ENCODE measurements around the gene PINK1. TPM values are rescaled to one million over a fixed set of nuclear protein-coding genes. Genes with fewer than 3 reads are reported as not detected.

PINK1 gene
- total and polyA plus RNA-seq, 4 donors, result 37.5 to 45.4 (median 40.8) TPM

DNA sequence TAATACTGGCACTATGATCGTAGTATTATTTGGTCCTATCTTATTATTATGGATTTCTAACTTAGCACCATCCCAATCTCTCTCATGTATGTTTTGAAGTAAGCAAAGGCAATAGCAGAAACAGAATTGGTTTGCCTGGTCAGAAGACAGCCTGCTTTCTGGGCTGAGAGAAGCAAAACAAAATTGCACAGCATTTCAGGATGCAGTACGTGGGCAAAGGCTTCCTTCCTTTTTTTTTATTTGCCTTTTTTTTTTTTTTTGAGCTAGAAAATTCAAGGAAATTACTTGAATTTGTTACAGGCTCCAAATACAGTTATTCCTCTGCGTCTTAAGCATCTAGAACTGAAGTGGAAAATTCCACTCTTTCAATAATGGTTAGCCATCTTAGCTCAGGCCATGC lies 35.6 kb upstream of the PINK1 start:
- H3K27me3 ChIP-seq (ENCODE audit: control insufficient read depth in 3 of 3, insufficient read depth in 3 of 3, low read length in 2 of 3), result no peaks in the 10 kb centered on the region
- ATAC-seq (ENCODE audit: insufficient read depth, low FRiP score), result no peak
- H3K4me1 ChIP-seq (ENCODE audit: control insufficient read depth in 5 of 5, insufficient read depth in 5 of 5, low read length in 5 of 5), result peaks cover 0 to 3% (median 0%) of the 10 kb centered on the region in 5 donors
- WGBS, 2 donors, result 21 to 53% methylated on average over 3 of the region's 3 CpGs
- no peak for DNase-seq
- TF ChIP-seq CTCF (IDR thresholded peaks at IDR 0.05; ENCODE audit: control extremely low read depth, extremely low read depth), result no peak
- H3K9ac ChIP-seq (ENCODE audit: insufficient read depth in 1 of 2, low read length in 2 of 2), result no peak overlapping the region
- no peaks in the 10 kb centered on the region for H3K36me3 ChIP-seq (ENCODE audit: control insufficient read depth in 4 of 4, insufficient read depth in 4 of 4, low read length in 4 of 4)
- H3K9me3 ChIP-seq (ENCODE audit: control insufficient read depth in 4 of 4, insufficient read depth in 3 of 4, low read length in 3 of 4), result no peaks in the 10 kb centered on the region
- H3K4me3 ChIP-seq, result no peak overlapping the region
- H3K27ac ChIP-seq (ENCODE audit: low read depth in 1 of 2, low read length in 1 of 2), result no peak overlapping the region

GRCh38 chr1:20600156-20600555 lies 33.1 kb upstream of the PINK1 start:
- DNase-seq, result no peak
- ATAC-seq (ENCODE audit: insufficient read depth, low FRiP score), result no peak
- peaks cover 0 to 3% (median 0%) of the 10 kb centered on the region in 5 donors for H3K4me1 ChIP-seq (ENCODE audit: control insufficient read depth in 5 of 5, insufficient read depth in 5 of 5, low read length in 5 of 5)
- H3K27me3 ChIP-seq (ENCODE audit: control insufficient read depth in 3 of 3, insufficient read depth in 3 of 3, low read length in 2 of 3), result peaks cover 0 to 2% (median 0%) of the 10 kb centered on the region in 3 donors
- H3K9me3 ChIP-seq (ENCODE audit: control insufficient read depth in 4 of 4, insufficient read depth in 3 of 4, low read length in 3 of 4), result peaks cover 0 to 2% (median 0%) of the 10 kb centered on the region in 4 donors
- WGBS, 2 donors, result 84 to 85% methylated on average over 5 of the region's 5 CpGs
- no peak overlapping the region for H3K9ac ChIP-seq (ENCODE audit: insufficient read depth in 1 of 2, low read length in 2 of 2)
- TF ChIP-seq CTCF (IDR thresholded peaks at IDR 0.05; ENCODE audit: control extremely low read depth, extremely low read depth), result no peak
- no peak overlapping the region for H3K4me3 ChIP-seq
- no peaks in the 10 kb centered on the region for H3K36me3 ChIP-seq (ENCODE audit: control insufficient read depth in 4 of 4, insufficient read depth in 4 of 4, low read length in 4 of 4)
- no peak overlapping the region for H3K27ac ChIP-seq (ENCODE audit: low read depth in 1 of 2, low read length in 1 of 2)

DNA sequence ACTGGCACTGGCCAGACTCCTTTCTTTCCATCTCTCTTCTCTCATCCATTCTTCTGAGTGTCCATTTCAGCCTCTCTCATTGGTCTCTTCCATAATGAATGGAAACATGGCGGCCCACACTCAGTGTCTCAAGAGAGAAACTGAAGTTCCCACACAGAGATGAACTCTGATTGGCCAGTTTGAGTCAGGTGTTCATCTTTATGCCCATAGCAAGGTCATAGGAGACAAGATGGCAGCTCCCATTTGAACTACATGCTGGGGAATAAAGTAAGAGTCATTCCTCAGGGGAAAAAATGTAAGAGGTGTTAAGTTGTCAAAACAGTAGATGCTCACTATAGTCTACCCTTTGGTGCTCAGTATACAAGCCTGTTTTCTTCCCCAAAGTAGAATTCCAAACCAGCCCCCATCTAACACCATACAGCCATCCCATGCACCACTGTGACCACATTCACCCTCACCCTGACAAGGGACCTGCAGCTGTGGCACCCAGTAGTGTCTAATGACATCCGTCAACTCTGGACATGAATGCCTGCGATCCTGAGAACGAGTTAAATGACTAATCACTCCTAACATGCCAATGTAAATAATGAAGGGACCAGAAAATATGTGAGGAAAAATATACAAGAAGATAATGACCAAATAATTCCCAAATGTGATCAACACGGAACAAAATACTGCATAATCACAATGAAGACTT lies 32.0 kb upstream of the PINK1 start:
- Histone ChIP-seq H3K36me3 (ENCODE audit: control insufficient read depth in 4 of 4, insufficient read depth in 4 of 4, low read length in 4 of 4) (no peaks in the 10 kb centered on the region), H3K4me3 (no peak overlapping the region), H3K4me1 (ENCODE audit: control insufficient read depth in 5 of 5, insufficient read depth in 5 of 5, low read length in 5 of 5) (peaks cover 0 to 3% (median 0%) of the 10 kb centered on the region in 5 donors), H3K9ac (ENCODE audit: insufficient read depth in 1 of 2, low read length in 2 of 2) (no peak overlapping the region), H3K27me3 (ENCODE audit: control insufficient read depth in 3 of 3, insufficient read depth in 3 of 3, low read length in 2 of 3) (peaks cover 0 to 2% (median 0%) of the 10 kb centered on the region in 3 donors), H3K9me3 (ENCODE audit: control insufficient read depth in 4 of 4, insufficient read depth in 3 of 4, low read length in 3 of 4) (peaks cover 0 to 2% (median 0%) of the 10 kb centered on the region in 4 donors), H3K27ac (ENCODE audit: low read depth in 1 of 2, low read length in 1 of 2) (no peak overlapping the region)
- DNase-seq (no peak), ATAC-seq (ENCODE audit: insufficient read depth, low FRiP score) (no peak)
- 50 to 67% methylated on average over 5 of the region's 5 CpGs for WGBS, 2 donors
- TF ChIP-seq CTCF (IDR thresholded peaks at IDR 0.05; ENCODE audit: control extremely low read depth, extremely low read depth), result no peak

Data from lung (tissue), 12 donors.